Left renal pelvis (tissue), 4 donors: ENCODE measurements around the gene RXRB. TPM values are rescaled to one million over a fixed set of nuclear protein-coding genes. Genes with fewer than 3 reads are reported as not detected.

Experiments
- DNase-seq, 4 donors: peaks; one replicate each; pipeline ENCODE4 v3.0.0-alpha.2; 2013; ENCODE audit warnings: low read depth in 4 of 4, low spot score in 3 of 4
- polyA plus RNA-seq, 4 donors: library from polyadenylated mRNA; unstranded; fragments of 120-200 nt; gene quantifications; one replicate each; pipeline ENCODE4 v1.2.1, GENCODE V29; 2013; ENCODE audit not compliant: insufficient read length in 4 of 4

The RXRB gene
- polyA plus RNA-seq, 4 donors = 47.0 to 66.5 (median 55.5) TPM

- DNase-seq = no peak
Measured at GRCh38 chr6:33198159-33198852, 2.2 kb downstream of the RXRB start.

GRCh38 chr6:33197431-33198048 lies 2.9 kb downstream of the RXRB start:
- no peak for DNase-seq

- DNase-seq = no peak
Measured at GRCh38 chr6:33195304-33196165, 4.9 kb downstream of the RXRB start.

- no peak for DNase-seq
Measured at GRCh38 chr6:33194431-33194979, 6.0 kb downstream of the RXRB start.

DNA sequence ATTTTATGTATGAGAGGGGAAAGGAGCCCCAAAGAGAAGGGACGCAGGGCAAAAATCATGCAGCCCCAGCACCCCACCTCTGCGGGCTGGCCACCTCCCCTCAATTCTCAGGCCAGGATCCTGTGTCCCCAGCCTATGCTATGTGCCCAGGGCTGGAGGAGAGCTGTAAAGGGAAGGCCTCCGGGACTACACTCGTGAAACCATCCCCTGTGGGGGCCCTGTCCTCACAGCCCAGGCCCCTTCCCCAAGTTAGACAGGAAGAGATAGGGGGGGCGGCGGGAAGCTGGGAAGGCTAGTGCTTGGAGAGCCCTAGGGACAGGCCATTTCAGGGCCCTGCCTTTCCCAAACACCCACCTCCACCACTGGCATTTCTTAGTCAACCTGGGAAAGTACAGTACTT lies 6.8 kb downstream of the RXRB start:
- DNase-seq = no peak

GRCh38 chr6:33192671-33193602 lies 7.5 kb downstream of the RXRB start:
- DNase-seq = no peak

- no peak for DNase-seq
Measured at GRCh38 chr6:33192105-33192646, 8.3 kb downstream of the RXRB start, which contains the start of gene COL11A2. COL11A2 (minus strand) TSS chr6:33192467; CDS start chr6:33192240, 227 bp downstream.

DNA sequence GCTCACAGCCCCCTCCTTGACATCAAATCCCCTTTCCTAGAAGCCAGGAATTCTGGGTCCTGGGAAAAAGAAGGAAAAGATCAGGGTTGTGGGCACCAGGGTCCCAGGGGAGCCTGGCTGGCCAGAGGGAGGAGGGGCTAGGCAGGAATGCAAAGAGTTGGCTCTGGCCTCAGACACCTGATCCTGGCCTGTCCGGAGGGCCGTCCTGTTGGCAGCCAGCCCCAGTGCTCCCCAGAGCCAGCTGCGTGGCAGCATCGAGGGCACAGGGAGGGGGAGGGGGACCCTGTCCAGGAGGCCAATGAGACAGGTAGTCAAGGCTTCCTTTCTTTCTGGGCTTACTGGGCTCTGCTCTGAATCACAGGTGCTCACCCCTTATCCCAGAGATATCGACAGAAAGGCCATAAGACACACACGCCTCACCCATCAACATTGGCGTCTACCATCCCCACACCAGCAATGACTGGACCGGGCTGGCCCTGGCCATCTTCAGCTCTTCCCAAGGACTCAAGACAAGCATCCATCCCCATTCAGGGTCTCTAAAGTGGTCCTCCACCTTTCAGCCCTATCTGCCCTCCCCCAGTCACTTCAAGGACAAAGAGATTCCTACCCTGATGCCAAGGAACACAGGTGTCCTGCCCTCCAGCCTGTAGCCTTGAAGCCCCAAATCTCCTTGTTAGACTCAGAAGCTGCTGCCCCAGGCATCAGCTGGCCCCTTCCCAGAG lies 8.9 kb downstream of the RXRB start:
- no peak for DNase-seq

- DNase-seq = no peak
Measured at GRCh38 chr6:33190504-33191107, 9.9 kb downstream of the RXRB start.

DNA sequence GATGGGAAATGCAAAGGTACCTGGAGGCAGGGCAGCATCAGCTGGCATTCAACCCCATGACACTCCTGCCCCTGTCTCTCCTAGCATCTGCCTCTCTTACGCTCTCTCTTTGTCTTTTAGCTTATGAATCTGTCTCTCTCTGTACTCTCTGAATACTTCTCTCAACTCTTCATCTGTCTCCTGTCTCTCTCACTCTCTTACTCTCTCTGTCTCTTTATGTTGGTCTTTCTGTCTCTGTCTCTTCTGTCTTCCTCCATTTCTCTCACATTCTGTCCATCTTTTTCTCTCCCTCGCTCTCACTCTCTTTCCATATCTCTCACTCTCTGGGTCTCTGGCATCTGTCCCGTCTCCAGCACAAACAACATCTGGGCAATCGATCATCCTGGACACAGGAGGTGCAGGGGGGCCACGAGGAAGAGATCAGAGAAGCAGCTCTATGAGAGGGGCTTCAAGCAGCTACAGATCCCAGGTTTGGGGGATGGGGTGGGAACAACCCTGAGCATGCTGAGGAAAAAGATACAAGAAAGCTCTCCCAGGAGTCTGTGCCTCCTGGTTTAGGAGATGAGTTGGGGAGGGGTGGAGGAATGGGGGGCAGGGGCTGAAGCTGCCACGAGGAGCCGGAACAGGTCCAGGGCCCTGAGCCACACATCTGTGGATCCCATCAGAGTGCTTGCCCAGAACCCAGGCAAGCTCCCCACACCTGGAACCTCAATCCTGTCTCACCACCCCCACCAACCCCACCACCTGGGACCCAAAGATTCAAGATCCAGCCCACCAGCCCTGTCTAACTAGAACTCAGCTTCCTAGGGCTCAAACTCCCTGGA lies 10.6 kb downstream of the RXRB start:
- no peak for DNase-seq

DNA sequence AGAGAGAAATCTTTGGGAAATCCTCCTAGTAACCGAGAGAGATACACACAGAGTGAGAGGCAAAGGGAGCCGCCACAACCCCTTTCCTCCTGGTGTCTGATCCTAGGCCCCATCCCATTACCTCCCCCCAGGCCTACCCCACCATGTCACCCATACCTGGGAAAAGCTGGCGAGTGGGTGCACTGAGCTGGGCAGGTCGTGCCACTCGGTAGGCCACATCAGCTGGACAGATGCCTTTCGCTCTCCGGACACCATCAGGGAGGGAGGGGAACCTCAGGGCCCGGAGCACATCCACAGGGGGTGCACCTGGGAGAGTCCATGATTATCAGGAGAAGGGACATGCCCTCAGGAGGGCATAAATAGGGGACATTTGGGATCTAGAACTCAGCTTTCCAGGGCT lies 11.3 kb downstream of the RXRB start:
- DNase-seq = no peak

GRCh38 chr6:33187809-33188208 lies 12.7 kb downstream of the RXRB start:
- DNase-seq = no peak

DNA sequence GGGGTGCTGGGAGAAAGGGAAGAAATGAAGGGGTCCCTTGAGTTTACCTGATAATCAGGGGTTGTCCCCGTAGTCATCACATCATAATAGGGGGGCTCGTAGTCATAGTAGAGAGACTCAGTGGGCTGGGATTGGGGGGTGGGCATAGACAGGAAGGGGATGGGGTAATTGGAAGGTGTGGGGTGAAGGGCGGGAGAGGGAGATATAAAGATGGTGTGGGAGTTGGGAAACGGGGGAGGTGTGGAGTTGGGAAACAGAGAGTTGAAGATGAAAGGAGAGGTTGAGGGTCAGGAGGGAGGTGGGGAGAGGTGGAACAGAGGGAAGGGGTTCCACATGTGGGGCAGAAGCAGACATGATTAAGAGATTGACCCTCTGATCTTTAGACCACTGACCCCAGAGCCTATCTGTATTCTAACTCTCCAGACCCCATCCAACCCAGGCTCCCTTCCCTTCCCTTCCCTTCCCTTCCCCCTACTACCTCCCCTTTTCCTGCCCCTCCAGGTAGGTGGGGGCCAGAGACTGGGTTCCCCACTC lies 14.7 kb downstream of the RXRB start:
- no peak for DNase-seq

- no peak for DNase-seq
Measured at GRCh38 chr6:33185190-33185589, 15.3 kb downstream of the RXRB start.

DNA sequence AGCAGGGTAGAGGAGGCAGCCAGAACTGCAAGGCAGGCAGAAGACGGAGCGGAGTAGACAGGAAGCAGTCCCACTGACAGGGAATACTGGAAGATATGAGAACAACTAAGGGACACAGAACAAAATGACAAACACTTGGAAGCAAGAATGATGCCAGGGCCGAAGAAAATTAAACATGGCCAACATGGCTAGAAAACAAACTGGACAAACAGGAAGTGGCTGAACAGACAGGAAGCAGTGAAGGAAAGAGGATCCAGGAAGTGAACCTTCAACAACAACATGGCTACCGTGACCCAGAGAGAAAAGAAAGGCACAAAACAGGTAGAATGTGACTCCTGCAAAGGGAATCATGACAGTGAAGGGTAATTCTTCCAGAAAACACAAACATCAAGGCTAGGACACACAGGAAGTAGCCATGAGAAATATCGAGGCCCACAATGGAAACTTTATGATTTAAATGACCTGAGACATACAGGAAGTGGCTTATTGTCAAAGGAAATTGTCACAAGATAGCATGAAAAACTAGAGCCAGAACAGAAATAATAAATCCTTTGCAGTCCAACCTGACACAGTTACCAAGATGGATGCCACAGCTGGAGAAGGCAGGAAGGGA lies 17.3 kb downstream of the RXRB start:
- DNase-seq = no peak

- no peak for DNase-seq
Measured at GRCh38 chr6:33181141-33181540, 19.3 kb downstream of the RXRB start.

DNA sequence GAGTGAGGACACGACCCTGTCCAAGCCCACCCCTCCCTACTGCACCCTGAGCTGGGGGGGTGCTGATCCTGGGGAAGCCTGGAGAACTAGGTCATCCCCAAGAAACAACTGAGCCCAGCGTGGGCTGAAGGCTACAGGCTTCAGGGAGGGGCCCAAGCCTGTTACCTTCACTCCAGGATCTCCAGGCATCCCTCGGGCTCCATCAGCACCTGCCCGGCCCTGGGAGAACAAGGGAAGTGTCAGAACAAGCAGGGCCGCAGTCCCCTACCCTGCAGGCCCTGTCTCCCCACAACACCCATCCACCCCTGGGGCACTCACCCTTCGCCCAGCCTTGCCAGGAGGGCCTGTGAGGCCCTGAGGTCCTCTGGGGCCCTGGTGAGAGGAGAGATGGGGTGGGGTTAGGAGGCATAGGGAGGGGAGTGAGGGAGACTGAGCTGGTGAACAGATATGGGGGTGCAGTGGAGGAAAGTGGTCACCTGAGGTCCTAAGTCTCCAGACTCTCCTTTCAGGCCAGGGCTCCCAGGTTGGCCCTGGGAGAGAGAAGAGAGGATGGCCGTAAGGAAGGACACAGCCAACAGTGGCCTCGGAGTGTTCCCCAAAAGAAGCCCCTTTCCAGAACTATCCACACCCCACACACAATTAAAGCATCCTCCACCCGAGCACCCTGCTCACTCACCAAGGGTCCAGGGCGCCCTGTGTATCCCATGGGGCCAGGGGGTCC lies 21.6 kb downstream of the RXRB start:
- no peak for DNase-seq
